SU-DHL-6 (cell line): ENCODE measurements around the gene KAZN.

Source experiments
- H2AFZ ChIP-seq: fragments of 200-600 bp; sonication (generic); 2 replicates; pipeline ENCODE4 v1.6.1; 2014; ENCODE audit warnings: low read depth, mild to moderate bottlenecking, moderate library complexity, mixed read lengths, antibody characterized with exemption, low read length; ENCODE audit not compliant: severe bottlenecking
- H3F3A ChIP-seq: fragments of 200-600 bp; shearing (Covaris generic); 2 replicates; pipeline ENCODE4 v1.6.0; 2016; ENCODE audit warnings: antibody characterized with exemption, mild to moderate bottlenecking; ENCODE audit not compliant: insufficient read depth
- H3K27ac ChIP-seq: fragments of 200-600 bp; sonication (generic); 2 replicates; pipeline ENCODE4 v1.5.1; 2016; ENCODE audit warnings: low read depth, mild to moderate bottlenecking, low read length, moderate library complexity, mixed read lengths
- H3K27me3 ChIP-seq: fragments of 200-600 bp; sonication (generic), shearing (Covaris generic); 2 replicates; pipeline ENCODE4 v1.6.0; 2014; ENCODE audit warnings: mild to moderate bottlenecking, low read length
- H3K36me3 ChIP-seq: fragments of 200-600 bp; sonication (generic); 2 replicates; pipeline ENCODE4 v1.6.1; 2014; ENCODE audit warnings: mild to moderate bottlenecking, low read length, mixed read lengths
- H3K4me2 ChIP-seq: fragments of 300-600, 200-600 bp; shearing (Covaris generic), sonication (generic); 2 replicates; pipeline ENCODE4 v1.6.0; 2014; ENCODE audit warnings: low read length, low read depth, mild to moderate bottlenecking; ENCODE audit not compliant: poor library complexity, severe bottlenecking
- H3K4me3 ChIP-seq: fragments of 200-600 bp; sonication (generic); 2 replicates; pipeline ENCODE4 v1.5.1; 2014; ENCODE audit warnings: antibody characterized with exemption, low read length, mild to moderate bottlenecking, mixed read lengths; ENCODE audit not compliant: insufficient read depth, poor library complexity, severe bottlenecking
- H3K79me2 ChIP-seq: fragments of 200-600 bp; sonication (generic); 2 replicates; pipeline ENCODE4 v1.6.1; 2014; ENCODE audit warnings: mild to moderate bottlenecking, low read length, moderate library complexity; ENCODE audit not compliant: insufficient read depth
- H3K9ac ChIP-seq: fragments of 200-600 bp; sonication (generic); 2 replicates; pipeline ENCODE4 v1.7.0; 2014; ENCODE audit warnings: mild to moderate bottlenecking, low read length
- H3K9me2 ChIP-seq: fragments of 200-600 bp; sonication (generic); replicated peaks from 2 replicates; pipeline ENCODE4 v1.6.1; 2014; ENCODE audit warnings: low read length; ENCODE audit not compliant: insufficient read depth
- H3K9me3 ChIP-seq: fragments of 200-600 bp; sonication (generic); 2 replicates; pipeline ENCODE4 v1.6.1; 2014; ENCODE audit warnings: low read length, mixed read lengths; ENCODE audit not compliant: insufficient read depth
- H4K20me1 ChIP-seq: fragments of 200-600 bp; sonication (generic); 2 replicates; pipeline ENCODE4 v1.6.1; 2014; ENCODE audit warnings: low read depth, mild to moderate bottlenecking, antibody characterized with exemption, low read length, moderate library complexity, mixed read lengths
- EZH2phosphoT487 ChIP-seq: fragments of 200-600 bp; sonication (generic), shearing (Covaris generic); conservative IDR thresholded peaks from 2 replicates; pipeline ENCODE4 v1.6.1; 2018; ENCODE audit warnings: mild to moderate bottlenecking, antibody characterized with exemption, low read length, moderate library complexity, mixed read lengths
- TF ChIP-seq, protein P1 (sequence below): fragments of 200-600 bp; sonication (generic); IDR thresholded peaks from one replicate; pipeline ENCODE4 v1.5.1; 2017; ENCODE audit warnings: antibody characterized with exemption, mild to moderate bottlenecking, low read length, moderate library complexity; ENCODE audit not compliant: insufficient read depth, poor library complexity, severe bottlenecking

The KAZN gene

GRCh38 chr1:15014516-15014915, 416.0 kb downstream of the KAZN start:
- TF ChIP-seq EZH2phosphoT487: no peak
- TF ChIP-seq, protein P1, sequence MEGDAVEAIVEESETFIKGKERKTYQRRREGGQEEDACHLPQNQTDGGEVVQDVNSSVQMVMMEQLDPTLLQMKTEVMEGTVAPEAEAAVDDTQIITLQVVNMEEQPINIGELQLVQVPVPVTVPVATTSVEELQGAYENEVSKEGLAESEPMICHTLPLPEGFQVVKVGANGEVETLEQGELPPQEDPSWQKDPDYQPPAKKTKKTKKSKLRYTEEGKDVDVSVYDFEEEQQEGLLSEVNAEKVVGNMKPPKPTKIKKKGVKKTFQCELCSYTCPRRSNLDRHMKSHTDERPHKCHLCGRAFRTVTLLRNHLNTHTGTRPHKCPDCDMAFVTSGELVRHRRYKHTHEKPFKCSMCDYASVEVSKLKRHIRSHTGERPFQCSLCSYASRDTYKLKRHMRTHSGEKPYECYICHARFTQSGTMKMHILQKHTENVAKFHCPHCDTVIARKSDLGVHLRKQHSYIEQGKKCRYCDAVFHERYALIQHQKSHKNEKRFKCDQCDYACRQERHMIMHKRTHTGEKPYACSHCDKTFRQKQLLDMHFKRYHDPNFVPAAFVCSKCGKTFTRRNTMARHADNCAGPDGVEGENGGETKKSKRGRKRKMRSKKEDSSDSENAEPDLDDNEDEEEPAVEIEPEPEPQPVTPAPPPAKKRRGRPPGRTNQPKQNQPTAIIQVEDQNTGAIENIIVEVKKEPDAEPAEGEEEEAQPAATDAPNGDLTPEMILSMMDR: no peak
- Histone ChIP-seq H3K9ac (no peak overlapping the region), H3K4me2 (no peak overlapping the region), H3K27me3 (no peaks in the 10 kb centered on the region), H3K36me3 (no peaks in the 10 kb centered on the region), H3K27ac (no peak overlapping the region), H3F3A (no peaks in the 10 kb centered on the region), H3K79me2 (no peaks in the 10 kb centered on the region), H4K20me1 (no peaks in the 10 kb centered on the region), H3K9me3 (no peaks in the 10 kb centered on the region), H3K9me2 (no peaks in the 10 kb centered on the region), H2AFZ (no peak overlapping the region), H3K4me3 (no peak overlapping the region)

DNA sequence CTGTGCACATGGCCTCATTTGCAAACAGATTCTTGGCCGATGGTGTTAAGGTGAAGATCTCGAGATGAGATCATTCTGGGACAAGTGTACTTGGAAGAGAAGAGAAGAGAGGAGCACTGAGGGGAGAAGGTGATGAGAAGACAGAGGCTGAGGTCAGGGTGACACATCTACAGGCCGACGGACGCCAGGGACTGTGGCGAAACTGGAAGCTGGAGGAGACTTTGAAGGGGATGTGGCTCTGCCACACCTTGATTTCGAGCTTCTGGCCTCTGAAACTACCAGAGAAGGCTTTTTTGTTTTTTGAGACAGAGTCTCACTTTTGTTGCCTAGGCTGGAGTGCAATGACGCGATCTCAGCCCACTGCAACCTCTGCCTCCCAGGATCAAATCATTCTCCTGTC, 417.5 kb downstream of the KAZN start:
- Histone ChIP-seq H3K27me3 (no peaks in the 10 kb centered on the region), H3K27ac (no peak overlapping the region), H4K20me1 (no peaks in the 10 kb centered on the region)

DNA sequence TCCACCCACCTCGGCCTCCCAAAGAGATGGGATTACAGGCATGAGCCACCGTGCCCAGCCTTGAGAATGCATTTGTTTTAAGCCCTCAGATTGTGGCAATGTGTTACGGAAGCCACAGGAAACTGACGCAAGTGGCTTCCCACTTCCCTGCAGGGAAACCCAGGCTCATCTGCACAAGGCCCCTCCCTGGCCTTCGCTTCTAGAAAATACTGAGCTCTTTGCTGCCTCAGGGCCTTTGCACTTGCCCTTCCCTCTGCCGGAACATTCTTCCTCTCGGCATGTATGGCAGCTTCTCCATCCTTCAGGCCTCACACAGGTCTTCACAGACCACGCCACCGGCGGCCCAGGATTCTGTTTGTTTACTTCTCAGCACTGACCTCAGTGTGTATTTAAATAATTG, 418.0 kb downstream of the KAZN start:
- Histone ChIP-seq H3K79me2 (no peaks in the 10 kb centered on the region), H3K36me3 (no peaks in the 10 kb centered on the region), H3F3A (no peaks in the 10 kb centered on the region), H3K4me3 (no peak overlapping the region), H3K9me2 (no peaks in the 10 kb centered on the region), H3K27me3 (no peaks in the 10 kb centered on the region), H3K9ac (no peak overlapping the region), H2AFZ (no peak overlapping the region), H3K27ac (no peak overlapping the region), H3K4me2 (no peak overlapping the region), H4K20me1 (no peaks in the 10 kb centered on the region), H3K9me3 (no peaks in the 10 kb centered on the region)
- TF ChIP-seq EZH2phosphoT487: no peak
- TF ChIP-seq, protein P1: no peak

More for the DNA sequence above, 417.5 kb downstream of the KAZN start:
- no peaks in the 10 kb centered on the region for H3K9me3 ChIP-seq
- no peaks in the 10 kb centered on the region for H3F3A ChIP-seq
- no peak overlapping the region for H3K9ac ChIP-seq
- no peaks in the 10 kb centered on the region for H3K36me3 ChIP-seq
- no peak overlapping the region for H2AFZ ChIP-seq
- no peaks in the 10 kb centered on the region for H3K9me2 ChIP-seq
- no peaks in the 10 kb centered on the region for H3K79me2 ChIP-seq
- no peak overlapping the region for H3K4me2 ChIP-seq
- no peak overlapping the region for H3K4me3 ChIP-seq
- TF ChIP-seq, protein P1: no peak
- no peak for TF ChIP-seq EZH2phosphoT487

GRCh38 chr1:15017120-15017519, 418.6 kb downstream of the KAZN start:
- no peak overlapping the region for H3K4me3 ChIP-seq
- H3K4me2 ChIP-seq: no peak overlapping the region
- no peaks in the 10 kb centered on the region for H3K27me3 ChIP-seq
- H3F3A ChIP-seq: no peaks in the 10 kb centered on the region
- no peak overlapping the region for H3K27ac ChIP-seq
- H2AFZ ChIP-seq: no peak overlapping the region
- no peaks in the 10 kb centered on the region for H3K9me3 ChIP-seq
- no peak overlapping the region for H3K9ac ChIP-seq
- no peaks in the 10 kb centered on the region for H3K36me3 ChIP-seq
- H4K20me1 ChIP-seq: no peaks in the 10 kb centered on the region
- no peaks in the 10 kb centered on the region for H3K79me2 ChIP-seq
- TF ChIP-seq, protein P1: no peak
- no peak for TF ChIP-seq EZH2phosphoT487
- no peaks in the 10 kb centered on the region for H3K9me2 ChIP-seq
